ACHN (cell line): ENCODE results near the gene PRR35.
A peak's percentile ranks its signal among the peaks of the same experiment; 100 is the strongest.

Experiments
- DNase-seq: peaks from one replicate; pipeline ENCODE4 v3.0.0-alpha.2; 2015
- in situ Hi-C: cut with HindIII; loops from 2 replicates; pipeline ENCODE4 v1.10.0; 2017; ENCODE audit warnings: low sequenced_read_pairs, low pct_ligation_motif_present, low pct_unique_long_range_greater_than_20kb

PRR35 gene

DNA sequence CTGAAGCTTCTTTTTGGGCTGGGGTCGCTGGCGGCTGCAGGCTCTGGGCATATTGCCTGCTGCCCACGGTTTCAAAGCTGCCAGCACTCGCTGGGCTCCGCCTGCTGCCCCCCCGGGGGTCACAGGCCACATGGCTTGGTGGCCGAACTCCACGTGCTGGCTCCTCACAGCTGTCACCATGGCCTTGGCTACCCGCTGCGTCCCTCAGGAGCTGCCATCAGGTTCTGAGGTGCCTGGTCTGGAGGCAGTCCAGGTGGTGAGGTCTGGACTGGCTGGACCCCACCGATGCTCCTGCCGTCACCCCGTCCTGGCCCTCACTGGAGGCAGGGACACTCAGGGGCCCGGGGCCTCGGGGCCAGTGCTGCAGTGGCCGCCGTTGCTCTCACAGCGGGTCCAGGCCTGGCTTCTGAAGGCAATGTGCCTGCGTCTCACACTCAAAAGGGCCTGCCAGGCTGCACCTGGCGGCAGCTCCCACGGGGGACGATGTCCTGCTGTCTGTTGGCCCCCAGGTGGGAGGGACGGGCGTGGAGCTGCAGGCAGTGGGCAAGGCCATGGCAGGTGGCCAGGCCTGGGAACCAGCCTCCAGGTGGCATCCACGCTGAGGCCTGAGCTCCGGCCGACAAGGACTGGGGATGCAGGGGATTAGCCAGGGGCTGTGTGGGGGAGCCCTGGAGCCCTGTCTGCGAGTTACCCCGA lies 19.4 kb upstream of the PRR35 start:
- in situ Hi-C loops, result no loop called here
- DNase-seq, result no peak

DNA sequence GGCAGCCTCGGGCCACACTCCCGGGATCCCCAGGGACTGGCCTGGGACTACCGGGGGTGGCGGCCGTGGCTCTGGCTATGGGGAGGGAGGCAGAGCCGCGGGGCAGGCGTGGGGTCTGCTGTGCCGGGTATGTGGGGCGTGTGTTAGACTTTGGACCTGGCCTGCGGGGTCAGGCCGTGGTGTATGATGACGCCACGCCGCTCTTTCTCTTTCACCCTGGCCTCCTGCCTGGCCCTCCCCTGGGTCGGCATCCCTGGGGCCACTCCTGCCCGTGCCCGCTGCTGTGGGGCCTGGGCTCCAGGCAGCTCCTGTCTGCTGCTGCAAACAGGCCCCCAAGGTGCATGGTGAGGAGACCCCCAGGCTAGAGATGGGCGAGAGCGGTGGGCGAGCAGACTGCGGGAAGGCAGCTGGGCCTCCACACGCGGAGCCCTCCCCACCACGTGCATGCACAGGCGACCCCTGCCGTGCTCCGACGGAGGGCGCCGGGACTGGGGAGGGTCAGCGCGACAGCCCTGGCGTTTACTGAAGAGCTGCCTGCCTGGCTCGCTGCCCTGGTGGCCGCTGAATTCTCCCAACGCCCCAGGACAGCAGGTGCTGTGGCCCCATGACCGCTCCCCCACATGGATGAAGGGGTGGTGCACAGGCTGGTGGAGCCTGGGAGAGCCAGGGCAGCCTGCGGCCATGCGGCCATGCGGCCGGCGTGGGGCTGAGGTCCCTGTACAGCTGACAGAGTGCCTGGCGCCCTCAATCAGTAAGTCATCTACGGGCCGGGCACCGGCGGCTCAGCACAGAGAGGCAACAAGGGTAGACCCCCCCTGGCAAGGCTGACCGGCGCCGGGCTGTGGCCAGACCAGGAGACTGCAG lies 16.7 kb upstream of the PRR35 start:
- no peak for DNase-seq
- in situ Hi-C loops, result no loop called here

DNA sequence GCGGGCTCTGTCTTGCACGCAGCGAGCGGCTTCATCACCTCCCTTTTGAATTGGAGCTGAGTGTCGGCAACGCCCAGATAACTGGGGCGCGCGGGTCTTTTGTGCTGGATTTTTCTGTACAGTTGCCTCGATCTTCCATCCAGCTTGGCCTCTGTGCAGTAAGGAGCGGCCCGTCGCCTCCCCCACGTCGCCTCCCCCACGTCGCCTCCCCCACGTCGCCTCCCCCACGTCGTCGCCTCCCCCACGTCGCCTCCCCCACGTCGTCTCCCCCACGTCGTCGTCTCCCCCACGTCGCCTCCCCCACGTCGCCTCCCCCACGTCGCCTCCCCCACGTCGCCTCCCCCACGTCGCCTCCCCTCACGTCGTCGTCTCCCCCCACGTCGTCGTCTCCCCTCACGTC lies 15.7 kb upstream of the PRR35 start:
- in situ Hi-C loops, result no loop called here

DNA sequence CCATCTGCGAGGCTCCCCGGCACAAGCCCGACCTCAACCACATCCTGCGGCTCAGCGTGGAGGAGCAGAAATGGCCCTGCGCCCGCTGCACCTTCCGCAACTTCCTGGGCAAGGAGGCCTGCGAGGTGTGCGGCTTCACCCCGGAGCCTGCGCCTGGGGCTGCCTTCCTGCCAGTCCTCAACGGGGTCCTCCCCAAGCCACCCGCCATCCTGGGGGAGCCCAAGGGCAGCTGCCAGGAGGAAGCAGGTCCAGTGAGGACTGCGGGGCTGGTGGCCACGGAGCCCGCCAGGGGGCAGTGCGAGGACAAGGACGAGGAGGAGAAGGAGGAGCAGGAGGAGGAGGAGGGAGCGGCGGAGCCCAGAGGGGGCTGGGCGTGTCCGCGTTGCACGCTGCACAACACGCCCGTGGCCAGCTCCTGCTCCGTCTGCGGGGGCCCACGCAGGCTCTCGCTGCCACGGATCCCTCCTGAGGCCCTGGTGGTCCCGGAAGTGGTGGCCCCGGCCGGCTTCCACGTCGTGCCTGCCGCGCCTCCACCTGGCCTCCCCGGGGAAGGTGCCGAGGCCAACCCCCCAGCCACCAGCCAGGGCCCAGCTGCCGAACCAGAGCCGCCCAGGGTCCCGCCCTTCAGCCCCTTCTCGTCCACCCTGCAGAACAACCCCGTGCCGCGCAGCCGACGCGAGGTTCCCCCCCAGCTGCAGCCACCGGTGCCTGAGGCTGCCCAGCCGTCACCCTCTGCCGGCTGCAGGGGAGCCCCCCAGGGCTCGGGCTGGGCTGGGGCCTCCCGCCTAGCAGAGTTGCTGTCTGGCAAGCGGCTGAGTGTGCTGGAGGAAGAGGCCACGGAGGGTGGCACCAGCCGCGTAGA lies 13.1 kb upstream of the PRR35 start:
- in situ Hi-C loops, result no loop called here
- DNase-seq, result peak; percentile 74

More for the DNA sequence above, 15.7 kb upstream of the PRR35 start:
- DNase-seq, result no peak

DNA sequence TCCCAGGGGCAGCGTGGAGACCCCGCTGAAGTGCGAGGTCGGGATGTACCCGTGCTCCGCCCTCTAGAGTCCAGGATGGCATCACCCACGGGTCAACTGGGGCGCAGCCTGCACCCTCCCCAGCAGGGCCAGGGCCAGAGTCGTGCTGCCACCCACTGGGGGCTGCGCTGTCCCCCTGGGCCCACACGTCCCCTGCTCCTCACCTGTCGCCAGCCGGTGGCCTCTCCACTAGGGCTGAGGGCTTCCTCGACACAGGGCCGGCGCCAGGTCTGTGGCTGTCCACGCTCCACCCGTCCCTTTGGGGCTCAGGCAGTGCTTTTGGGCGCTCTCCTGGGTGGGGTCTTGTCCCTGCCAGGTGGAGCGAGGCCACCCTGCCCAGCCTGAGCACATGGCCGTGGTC lies 11.6 kb upstream of the PRR35 start:
- in situ Hi-C loops, result no loop called here

DNA sequence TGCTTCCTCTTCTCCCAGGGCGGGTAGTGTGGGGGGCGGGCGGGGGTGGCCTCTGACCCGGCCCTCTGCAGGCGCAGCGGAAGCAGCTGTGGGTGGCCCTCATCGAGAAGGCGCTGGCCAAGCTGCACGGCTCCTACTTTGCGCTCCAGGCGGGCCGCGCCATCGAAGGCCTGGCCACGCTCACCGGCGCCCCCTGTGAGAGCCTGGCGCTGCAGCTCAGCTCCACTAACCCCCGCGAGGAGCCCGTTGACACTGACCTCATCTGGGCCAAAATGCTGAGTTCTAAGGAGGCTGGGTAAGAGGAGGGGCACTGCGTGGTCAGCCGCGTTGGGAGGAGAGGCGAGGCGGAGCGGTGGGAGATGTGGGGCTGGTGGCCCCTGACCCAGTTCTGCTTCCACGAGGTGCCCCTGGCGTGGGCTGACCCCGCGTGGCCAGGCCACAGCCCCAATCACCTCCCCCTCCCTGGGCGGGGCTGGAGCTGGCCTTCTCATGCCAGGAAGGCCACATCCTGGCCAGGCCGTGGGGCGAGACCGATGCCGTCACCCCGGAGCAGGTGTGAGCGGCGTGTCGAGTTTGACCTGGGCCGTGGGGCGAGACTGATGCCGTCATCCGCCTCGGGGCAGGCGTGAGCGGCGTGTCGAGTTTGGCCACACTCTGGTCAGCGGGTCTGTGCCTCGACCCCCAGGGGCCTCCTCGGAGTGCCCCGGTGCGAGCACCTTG lies 10.5 kb upstream of the PRR35 start:
- in situ Hi-C loops, result no loop called here
- no peak for DNase-seq

More for the DNA sequence above, 11.6 kb upstream of the PRR35 start:
- no peak for DNase-seq

DNA sequence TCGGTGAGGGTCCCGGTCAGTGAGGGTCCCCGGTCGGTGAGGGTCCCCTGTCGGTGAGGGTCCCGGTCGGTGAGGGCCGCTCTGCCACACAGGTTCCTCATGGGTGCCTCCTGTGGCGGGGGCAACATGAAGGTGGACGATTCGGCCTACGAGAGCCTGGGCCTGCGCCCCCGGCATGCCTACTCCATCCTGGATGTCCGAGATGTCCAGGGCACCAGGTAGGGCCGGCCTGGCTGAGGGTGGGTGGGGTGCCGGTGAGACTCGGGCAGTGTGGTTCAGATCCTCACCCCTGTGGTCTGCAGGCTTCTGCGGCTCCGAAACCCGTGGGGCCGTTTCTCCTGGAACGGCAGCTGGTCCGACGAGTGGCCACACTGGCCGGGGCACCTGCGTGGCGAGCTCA lies 9.0 kb upstream of the PRR35 start:
- in situ Hi-C loops, result no loop called here
- no peak for DNase-seq

DNA sequence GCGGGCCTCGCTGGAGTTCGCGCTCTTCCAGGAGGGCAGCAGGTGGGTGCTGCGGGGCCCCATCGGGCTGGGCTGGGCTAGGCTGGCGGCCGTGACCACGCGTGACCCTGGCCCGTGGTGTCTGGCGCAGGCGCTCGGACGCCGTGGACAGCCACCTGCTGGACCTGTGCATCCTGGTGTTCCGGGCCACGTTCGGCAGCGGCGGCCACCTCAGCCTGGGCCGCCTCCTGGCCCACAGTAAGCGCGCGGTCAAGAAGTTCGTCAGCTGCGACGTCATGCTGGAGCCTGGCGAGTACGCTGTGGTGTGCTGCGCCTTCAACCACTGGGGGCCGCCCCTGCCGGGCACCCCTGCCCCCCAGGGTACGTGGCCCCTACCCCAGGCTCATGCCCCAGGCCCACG lies 8.0 kb upstream of the PRR35 start:
- in situ Hi-C loops, result no loop called here
- no peak for DNase-seq

DNA sequence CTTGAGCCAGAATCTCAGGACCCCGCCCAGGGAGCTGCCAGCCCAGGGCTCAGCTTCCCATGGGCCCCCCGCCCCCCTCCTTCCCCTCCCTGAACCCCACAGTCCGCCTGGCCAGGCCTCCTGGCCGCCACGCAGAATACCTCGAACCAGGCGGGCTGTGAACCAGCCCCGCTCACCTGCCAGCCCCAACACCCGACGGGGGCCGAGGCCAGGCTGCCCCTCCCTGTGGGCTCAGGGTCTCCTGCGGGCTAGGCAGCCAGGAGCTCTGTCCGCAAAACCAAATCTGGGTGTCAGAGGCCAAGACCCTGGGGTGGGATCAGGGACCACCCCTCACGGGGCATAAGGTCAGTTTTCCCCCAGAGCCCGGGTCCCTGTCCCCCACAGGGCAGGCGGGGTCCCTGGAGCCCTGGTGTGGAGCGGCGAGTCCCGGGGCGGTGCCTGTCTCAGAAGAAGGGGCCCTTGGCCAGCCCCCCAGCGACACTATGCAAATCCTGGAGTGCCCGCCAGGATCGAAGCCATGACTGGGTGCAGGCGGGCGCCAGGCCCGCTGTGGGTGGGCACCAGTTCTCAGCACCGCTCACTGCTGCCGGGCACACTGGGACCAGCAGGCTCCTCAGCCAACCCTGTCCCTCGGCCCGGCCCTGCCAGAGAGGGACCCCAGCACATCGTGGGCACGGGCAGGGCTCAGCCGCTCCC lies 6.4 kb upstream of the PRR35 start:
- no peak for DNase-seq
- in situ Hi-C loops, result no loop called here

DNA sequence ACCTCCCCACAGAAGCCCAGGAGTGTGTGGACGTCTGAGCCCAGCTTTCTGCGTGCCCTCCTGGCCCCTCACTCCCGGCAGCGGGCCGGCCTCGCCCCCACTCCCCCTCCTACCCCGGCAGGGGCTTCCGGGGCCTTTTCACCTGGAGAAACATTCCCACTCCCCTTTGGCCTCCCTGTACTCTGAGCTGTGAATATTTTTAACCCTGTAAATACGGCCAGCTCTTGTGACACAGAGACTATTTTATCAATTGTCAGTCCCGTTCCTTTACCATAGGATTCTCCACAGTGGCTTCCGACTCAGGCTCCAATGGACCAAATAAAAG lies 5.9 kb upstream of the PRR35 start:
- in situ Hi-C loops, result no loop called here
- no peak for DNase-seq

DNA sequence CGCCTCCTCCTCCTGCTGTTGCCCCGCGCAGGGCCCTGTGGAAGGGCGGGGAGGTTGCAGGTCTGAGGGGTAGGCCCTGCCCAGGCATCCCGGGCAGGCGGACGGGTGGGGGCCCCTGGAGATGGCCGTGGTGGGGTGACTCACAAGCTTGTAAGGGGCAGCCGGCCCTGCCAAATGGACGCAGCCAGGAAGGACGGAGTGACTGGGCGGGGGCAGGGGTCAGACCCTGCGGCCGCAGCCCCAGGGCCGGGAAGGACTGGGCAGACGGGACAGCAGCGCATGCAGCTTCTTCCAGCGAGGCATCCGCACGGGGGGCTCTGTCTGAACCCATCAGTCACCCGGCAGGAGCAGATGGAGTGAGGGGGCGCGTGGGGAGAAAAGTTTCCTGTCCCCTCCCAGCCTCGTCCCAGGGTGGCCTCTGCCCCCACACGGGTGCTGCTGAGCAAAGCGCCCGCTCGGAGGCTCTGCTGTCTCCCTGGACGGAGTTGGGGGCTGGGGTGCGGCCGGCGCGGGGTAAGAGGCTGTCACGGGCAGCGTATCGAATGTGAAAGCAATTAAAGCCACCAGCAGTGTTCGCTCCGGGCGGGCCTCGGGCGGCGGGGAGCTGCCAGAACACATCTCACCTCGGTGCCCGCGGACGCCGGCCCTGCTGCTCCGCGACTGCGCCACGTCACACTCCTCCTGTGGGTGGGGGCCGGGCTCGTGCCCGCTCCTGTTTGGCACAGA lies 5.4 kb upstream of the PRR35 start:
- in situ Hi-C loops, result no loop called here
- DNase-seq, result no peak

DNA sequence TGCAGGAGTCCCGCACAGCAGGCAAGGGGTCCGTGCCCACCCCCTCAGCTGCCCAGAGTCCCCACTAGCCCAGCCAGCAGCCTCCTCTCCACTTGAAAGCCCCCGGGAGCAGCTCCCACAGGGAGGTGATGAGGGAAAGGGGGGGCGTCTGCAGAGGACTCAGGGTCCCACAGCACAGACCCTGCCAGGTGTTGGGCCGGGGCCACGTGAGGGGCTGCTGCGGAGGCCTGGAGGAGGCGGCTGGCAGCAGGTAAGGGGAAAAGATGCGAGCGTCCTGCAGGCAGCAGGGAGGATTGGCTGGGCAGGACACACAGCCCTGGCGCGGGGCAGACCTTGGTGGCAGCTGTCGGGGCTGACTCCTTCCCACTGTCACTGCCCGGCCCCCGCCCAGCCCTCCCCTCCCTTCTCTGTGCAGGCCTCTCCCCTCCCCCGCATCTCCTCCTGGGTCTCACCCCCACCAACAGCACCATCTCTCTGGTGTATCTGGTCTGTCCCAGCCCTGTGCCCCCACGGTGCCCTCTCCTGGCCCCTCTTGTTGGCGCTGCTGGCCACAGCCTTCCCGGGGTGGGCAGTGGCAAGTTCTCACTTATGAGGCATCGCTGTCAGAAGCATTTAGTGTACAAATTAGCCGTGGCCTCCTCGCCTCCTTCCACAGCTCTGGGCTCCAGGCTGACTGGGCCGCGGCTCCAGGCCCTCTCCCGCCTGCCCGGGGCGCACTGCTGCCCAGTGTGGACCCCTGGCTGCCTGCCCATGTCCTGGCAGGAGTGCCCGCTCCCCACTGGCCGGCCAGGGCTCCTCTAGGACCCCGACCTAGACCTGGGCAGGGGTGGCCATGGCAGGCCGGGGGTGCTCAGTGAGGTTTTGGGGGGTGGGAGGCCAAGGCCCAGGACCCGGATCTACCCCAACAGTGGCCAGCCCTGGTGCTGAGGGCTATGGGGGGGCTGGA lies 4.4 kb upstream of the PRR35 start:
- in situ Hi-C loops, result no loop called here
- peak; percentile 15 for DNase-seq

DNA sequence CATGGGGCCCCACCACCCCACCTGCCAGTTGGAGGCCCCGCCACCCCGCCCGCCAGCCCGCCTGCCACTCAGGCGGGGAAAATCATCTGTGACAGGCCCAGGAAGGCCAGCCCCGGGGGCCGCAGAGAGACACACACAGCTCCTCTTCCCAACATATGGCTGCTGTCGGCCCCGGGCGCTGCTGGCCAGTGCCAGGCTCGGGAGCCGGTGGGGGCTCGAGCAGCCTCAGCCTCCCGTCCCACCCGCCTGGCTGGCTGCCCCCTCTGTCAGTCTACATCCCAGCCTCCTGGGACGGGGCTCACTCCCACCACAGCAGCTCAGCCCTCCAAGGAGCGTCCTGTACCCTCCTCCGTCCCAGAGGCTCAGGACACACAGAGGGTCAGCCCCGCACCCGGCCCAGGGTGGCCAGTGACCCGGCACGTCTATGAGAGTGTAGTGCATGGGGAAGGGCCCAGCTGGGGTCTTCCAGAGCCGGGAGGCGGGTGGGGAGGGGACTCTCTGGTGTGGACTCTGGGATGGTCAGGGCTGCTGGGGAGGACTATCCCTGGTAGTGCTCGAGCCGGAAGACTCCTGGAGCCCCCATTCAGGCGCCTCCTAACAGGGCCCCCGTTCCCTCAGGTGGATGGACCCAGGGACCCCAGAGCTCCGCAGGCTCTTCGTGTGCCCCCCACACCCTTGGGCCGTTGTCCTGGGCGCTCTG lies 3.6 kb upstream of the PRR35 start:
- no peak for DNase-seq
- in situ Hi-C loops, result no loop called here

DNA sequence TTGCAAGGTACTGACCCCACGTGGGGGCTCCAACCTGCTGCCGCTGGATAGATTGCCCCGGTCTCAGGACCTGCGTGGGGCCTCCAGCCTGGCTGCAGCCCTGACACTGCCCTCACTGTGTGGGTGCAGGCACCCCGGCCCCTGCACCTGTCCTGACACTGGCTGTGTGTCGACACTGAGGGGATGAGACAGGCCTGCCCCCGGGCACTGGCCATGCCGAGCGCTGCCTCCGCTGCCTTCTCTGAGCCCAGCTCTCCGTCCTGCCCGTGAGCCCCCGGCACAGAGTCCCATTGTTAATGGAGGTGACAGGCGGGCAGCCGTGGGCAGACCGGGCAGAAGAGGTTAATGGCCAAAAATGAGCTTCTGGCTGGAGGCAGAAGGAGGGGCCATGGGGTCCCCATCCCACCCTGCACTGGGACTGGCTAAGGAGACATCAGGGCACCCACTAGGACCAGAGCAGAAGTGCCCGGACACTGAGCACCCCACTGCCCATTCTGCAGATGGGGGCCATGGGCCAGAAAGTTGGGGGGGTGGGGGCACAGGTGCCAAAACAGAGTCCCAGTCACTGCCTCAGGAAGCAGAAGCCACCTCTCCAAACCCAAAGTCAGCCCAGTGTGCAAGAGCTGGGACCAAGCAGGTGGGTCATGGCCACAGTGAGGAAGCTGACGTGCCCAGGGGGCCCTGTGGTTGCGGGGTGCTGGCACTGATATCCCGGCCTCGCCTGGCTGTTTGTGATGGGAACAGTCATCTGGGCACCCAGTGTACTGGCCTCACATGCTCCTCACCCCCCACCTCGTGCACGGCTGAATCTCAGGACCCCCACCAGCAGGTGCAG lies 2.5 kb upstream of the PRR35 start:
- in situ Hi-C loops, result no loop called here
- DNase-seq, result no peak

DNA sequence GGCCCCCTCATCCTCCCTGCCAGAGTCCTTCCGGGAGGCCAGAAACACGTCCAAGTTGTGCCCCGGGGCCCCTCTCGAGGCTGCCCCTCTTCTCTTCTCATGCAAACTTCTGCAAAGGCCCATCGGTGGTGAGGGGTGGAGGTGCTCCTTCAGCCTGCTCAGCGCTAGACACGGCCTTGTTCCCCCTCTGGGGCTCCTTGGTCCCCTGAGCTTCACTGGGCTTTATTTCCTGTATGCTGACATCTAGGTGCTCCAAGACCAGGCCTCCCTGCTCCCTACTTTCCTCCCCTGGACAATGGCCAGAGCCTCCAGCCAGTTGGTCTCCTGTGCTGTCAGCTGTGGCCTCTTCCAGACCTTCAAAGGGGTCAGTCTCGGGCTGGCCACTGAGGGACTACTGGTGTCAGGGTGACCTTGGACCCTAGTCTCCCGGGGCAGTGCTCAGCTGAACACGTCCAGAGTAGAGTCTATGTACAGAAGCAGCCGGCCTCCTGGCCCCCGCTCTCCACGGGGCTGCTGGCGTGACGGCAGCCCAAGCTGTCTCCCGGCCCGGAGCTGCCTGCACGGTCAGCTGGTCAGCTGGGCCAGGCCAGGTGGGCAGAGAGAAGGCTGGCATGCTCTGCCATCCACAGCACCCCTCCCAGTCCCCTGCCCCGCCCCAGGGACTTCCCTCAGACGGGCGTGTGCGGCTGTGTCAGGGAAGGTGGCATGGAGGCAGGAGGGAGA lies 1.7 kb upstream of the PRR35 start:
- in situ Hi-C loops, result no loop called here
- DNase-seq, result peak; percentile 20
